ENCODE results near the gene RASSF1.
"Not testable (repeated sequence)": the region's sequence is repeated elsewhere in the genome, so short reads cannot be mapped to it uniquely, and the experiment has no call there.

The RASSF1 gene

GRCh38 chr3:50314342-50314741 is 26.3 kb downstream of the RASSF1 start:
- DNase-seq (ENCODE audit: low read depth, low spot score): no peak
- ChIA-PET POLR2A (interaction anchor here (1.7 kb wide), 1 partner anchor 15 kb away, joined by 5 read pairs; the partner anchor contains the start of genes HYAL3 and NAA80), CTCF (interaction anchor here (1.1 to 3.7 kb wide), 6 partner anchors 9 to 122 kb away, joined by 3 to 20 read pairs (median 4); partner anchors contain the start of genes HYAL2, HYAL3 and NAA80)
- H3K4me3 ChIP-seq (ENCODE audit: low read depth, low read length): no peak overlapping the region
- TF ChIP-seq, protein P1, sequence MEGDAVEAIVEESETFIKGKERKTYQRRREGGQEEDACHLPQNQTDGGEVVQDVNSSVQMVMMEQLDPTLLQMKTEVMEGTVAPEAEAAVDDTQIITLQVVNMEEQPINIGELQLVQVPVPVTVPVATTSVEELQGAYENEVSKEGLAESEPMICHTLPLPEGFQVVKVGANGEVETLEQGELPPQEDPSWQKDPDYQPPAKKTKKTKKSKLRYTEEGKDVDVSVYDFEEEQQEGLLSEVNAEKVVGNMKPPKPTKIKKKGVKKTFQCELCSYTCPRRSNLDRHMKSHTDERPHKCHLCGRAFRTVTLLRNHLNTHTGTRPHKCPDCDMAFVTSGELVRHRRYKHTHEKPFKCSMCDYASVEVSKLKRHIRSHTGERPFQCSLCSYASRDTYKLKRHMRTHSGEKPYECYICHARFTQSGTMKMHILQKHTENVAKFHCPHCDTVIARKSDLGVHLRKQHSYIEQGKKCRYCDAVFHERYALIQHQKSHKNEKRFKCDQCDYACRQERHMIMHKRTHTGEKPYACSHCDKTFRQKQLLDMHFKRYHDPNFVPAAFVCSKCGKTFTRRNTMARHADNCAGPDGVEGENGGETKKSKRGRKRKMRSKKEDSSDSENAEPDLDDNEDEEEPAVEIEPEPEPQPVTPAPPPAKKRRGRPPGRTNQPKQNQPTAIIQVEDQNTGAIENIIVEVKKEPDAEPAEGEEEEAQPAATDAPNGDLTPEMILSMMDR (IDR thresholded peaks at IDR 0.05; ENCODE audit: insufficient read depth, low read length, missing control alignments): no peak

GRCh38 chr3:50312041-50312440 is 28.6 kb downstream of the RASSF1 start:
- CTCF ChIA-PET; POLR2A ChIA-PET; DNase-seq (ENCODE audit: low read depth, low spot score); H3K4me3 ChIP-seq (ENCODE audit: low read depth, low read length): not testable (repeated sequence)

- POLR2A ChIA-PET: no interaction called here
These were observed 36.0 kb downstream of the RASSF1 start for GRCh38 chr3:50304601-50305000.

DNA sequence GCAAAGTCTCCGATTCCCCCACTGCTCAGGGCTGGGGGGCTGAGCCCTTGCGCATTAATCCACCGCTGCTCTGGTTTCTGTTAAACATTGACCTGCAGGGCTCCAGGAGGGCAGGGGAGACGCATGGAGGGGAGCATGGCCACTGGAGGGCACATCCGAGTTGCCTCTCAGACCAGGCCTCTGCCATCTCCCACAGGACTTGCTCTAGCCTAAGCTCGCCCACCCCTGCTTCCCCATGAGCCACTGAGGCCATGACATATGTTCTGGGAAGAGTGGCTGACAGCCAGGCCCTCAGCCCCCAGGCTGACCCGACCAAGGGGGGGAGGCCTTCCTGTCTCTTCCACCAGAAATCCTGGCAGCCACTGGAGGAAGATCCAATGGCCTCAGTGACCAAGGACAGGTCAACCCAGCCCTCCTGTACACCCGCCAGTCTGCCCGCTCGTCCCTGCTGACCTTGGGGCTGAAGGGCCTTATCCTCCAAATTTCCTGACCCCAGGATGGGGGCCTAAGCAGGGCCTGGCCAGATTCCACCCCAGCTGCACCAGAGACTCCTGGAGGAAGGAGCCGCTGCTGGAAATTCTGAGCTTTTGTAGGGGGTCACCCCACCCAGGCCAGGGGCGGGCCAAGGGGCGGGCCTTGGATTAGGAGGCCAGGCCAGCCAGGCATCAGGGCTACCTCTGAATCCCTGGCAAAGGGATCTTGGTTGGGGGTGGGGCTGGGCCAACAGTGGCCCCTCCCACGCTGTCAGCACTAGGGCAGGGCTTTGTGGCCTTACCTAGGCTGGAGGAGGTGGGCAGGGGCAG is 37.4 kb downstream of the RASSF1 start, which contains the start of gene HYAL1:
Gene HYAL1, minus strand, starts transcription at position 562 of the 803 bp plus-strand sequence. CDS start 618 bp downstream, outside the sequence.
- ChIA-PET CTCF (interaction anchor here (1.3 to 1.6 kb wide), 2 partner anchors 12 to 21 kb away, joined by 3 to 4 read pairs; no protein-coding TSS in a partner anchor), POLR2A (no interaction called here)
- TF ChIP-seq, protein P1 (IDR thresholded peaks at IDR 0.05; ENCODE audit: insufficient read depth, low read length, missing control alignments): no peak
- H3K4me3 ChIP-seq (ENCODE audit: low read depth, low read length): no peak within 1 kb of the TSS
- DNase-seq (ENCODE audit: low read depth, low spot score): no peak

More at GRCh38 chr3:50304601-50305000, 36.0 kb downstream of the RASSF1 start:
- DNase-seq (ENCODE audit: low read depth, low spot score): no peak
- CTCF ChIA-PET: no interaction called here
- no peak overlapping the region for H3K4me3 ChIP-seq (ENCODE audit: low read depth, low read length)
- TF ChIP-seq, protein P1 (IDR thresholded peaks at IDR 0.05; ENCODE audit: insufficient read depth, low read length, missing control alignments): no peak

DNA sequence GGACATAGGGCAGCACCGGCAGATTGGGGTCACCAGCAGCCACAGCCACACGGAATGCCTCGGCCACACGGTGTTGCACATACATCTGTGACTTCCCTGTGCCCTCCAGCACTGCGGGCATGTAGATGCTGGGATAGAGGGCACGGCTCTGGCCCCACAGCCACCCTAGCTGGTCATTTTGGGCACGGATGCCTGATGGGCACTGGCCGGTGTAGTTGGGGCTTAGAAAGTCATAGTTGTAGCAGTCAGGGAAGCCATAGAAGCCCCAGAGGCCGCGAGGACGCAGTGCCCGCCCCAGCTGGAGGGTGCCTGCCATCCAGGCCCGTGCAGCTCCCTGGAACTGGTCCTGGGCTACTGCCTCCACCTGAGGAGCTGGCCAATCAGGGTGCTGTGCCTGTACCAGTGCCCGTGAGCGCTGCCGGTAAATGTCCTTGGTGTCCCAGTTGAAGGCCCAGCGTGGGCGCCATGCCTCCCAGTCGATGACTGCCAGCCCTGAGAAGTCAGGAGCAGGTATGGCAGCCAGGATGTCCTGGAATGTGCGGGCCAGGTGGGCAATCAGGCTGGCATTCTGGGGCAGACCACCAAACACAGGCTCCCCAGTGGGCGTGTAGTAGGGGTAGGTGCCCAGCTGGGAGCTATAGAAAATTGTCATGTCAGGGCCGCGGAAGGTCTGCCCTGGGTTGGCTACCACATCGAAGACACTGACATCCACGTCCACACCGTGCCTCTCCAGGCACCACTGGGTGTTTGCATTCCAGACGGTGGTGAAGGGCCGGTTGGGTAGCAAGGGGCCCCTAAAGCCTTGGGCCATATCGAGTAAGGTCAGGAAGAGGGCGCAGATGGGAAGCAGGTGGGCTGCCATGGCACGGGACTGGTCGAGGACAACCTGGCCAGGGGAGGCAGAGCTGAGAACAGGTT is 38.3 kb downstream of the RASSF1 start:
- no peak for DNase-seq (ENCODE audit: low read depth, low spot score)
- no peak overlapping the region for H3K4me3 ChIP-seq (ENCODE audit: low read depth, low read length)
- TF ChIP-seq, protein P1 (IDR thresholded peaks at IDR 0.05; ENCODE audit: insufficient read depth, low read length, missing control alignments): no peak
- POLR2A ChIA-PET: no interaction called here
- CTCF ChIA-PET: interaction anchor here (1.3 to 1.6 kb wide), 2 partner anchors 13 to 22 kb away, joined by 3 to 4 read pairs; no protein-coding TSS in a partner anchor

- DNase-seq (ENCODE audit: low read depth, low spot score): no peak
- TF ChIP-seq, protein P1 (IDR thresholded peaks at IDR 0.05; ENCODE audit: insufficient read depth, low read length, missing control alignments): no peak
- ChIA-PET CTCF (no interaction called here), POLR2A (no interaction called here)
- H3K4me3 ChIP-seq (ENCODE audit: low read depth, low read length): no peak overlapping the region
These were observed 39.9 kb downstream of the RASSF1 start for GRCh38 chr3:50300681-50301254.

Measured in AG04449 (cell line).